Measurements from ENCODE around the gene REPIN1. TPM values are rescaled to one million over a fixed set of nuclear protein-coding genes. Genes with fewer than 3 reads are reported as not detected.

REPIN1 gene
- 87.5 and 91.6 TPM in 2 replicates for polyA plus RNA-seq (2012; rRNA removed)
- 49.6 and 70.3 TPM in 2 replicates for polyA plus RNA-seq (2012; cell fraction: cytosol; rRNA removed)
- polyA plus RNA-seq (2012; cell fraction: nucleus; rRNA removed) = 254 and 314 TPM in 2 replicates

- Histone ChIP-seq H4K20me1 (ENCODE audit: insufficient read depth) (no peaks in the 10 kb centered on the region), H3K79me2 (ENCODE audit: insufficient read depth) (peaks cover 42% of the 10 kb centered on the region), H3F3A (replicated peaks; ENCODE audit: insufficient read depth) (peaks cover 10% of the 10 kb centered on the region), H3K4me3 (ENCODE audit: low read depth in 2 of 2, low read length in 1 of 2) (peak within 1 kb of the TSS; percentile 70 to 77), H2AFZ (ENCODE audit: low read depth) (peak within 1 kb of the TSS; percentile 100), H3K4me2 (peak within 1 kb of the TSS; percentile 96), H3K9me3 (no peaks in the 10 kb centered on the region), H3K9ac (peak within 1 kb of the TSS; percentile 93), H3K36me3 (replicated peaks in 1 of 2; ENCODE audit: control insufficient read depth in 1 of 2, insufficient read depth in 2 of 2, low read length in 1 of 2) (peaks cover 1 to 31% of the 10 kb centered on the region in 2 experiments), H3K4me1 (ENCODE audit: control insufficient read depth in 1 of 2, insufficient read depth in 2 of 2, low read depth in 1 of 2, low read length in 1 of 2) (peaks cover 19 to 32% of the 10 kb centered on the region in 2 experiments), H3K27me3 (ENCODE audit: insufficient read depth) (no peaks in the 10 kb centered on the region), H3K27ac (ENCODE audit: low read depth in 2 of 2, low read length in 1 of 2) (peak within 1 kb of the TSS; percentile 72 to 96), H3K9me2 (no peaks in the 10 kb centered on the region)
- WGBS (ENCODE audit: low lambda C conversion rate) = 14% methylated on average over 36 of the region's 85 CpGs
- ChIA-PET POLR2A (interaction anchor here (0.8 to 3.1 kb wide), 15 partner anchors 10 to 859 kb away, joined by 3 to 43 read pairs (median 4); partner anchors contain the start of genes ABCF2, ACTR3C, LRRC61 and ZNF775), CTCF (interaction anchor here (0.7 to 7.4 kb wide), 8 partner anchors 11 to 643 kb away, joined by 3 to 57 read pairs (median 4); partner anchors contain the start of genes ACTR3C, LRRC61 and ZNF775)
- DNase-seq = peak; percentile 99
- TF ChIP-seq FOXM1 (IDR thresholded peaks at IDR 0.05; ENCODE audit: low read depth) = no peak
- TF ChIP-seq, protein P1, sequence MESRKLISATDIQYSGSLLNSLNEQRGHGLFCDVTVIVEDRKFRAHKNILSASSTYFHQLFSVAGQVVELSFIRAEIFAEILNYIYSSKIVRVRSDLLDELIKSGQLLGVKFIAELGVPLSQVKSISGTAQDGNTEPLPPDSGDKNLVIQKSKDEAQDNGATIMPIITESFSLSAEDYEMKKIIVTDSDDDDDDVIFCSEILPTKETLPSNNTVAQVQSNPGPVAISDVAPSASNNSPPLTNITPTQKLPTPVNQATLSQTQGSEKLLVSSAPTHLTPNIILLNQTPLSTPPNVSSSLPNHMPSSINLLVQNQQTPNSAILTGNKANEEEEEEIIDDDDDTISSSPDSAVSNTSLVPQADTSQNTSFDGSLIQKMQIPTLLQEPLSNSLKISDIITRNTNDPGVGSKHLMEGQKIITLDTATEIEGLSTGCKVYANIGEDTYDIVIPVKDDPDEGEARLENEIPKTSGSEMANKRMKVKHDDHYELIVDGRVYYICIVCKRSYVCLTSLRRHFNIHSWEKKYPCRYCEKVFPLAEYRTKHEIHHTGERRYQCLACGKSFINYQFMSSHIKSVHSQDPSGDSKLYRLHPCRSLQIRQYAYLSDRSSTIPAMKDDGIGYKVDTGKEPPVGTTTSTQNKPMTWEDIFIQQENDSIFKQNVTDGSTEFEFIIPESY (IDR thresholded peaks at IDR 0.05; ENCODE audit: borderline replicate concordance, low read depth) = no peak; the same call in 1 of the 2 replicates
- TF ChIP-seq, protein P2, sequence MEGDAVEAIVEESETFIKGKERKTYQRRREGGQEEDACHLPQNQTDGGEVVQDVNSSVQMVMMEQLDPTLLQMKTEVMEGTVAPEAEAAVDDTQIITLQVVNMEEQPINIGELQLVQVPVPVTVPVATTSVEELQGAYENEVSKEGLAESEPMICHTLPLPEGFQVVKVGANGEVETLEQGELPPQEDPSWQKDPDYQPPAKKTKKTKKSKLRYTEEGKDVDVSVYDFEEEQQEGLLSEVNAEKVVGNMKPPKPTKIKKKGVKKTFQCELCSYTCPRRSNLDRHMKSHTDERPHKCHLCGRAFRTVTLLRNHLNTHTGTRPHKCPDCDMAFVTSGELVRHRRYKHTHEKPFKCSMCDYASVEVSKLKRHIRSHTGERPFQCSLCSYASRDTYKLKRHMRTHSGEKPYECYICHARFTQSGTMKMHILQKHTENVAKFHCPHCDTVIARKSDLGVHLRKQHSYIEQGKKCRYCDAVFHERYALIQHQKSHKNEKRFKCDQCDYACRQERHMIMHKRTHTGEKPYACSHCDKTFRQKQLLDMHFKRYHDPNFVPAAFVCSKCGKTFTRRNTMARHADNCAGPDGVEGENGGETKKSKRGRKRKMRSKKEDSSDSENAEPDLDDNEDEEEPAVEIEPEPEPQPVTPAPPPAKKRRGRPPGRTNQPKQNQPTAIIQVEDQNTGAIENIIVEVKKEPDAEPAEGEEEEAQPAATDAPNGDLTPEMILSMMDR (IDR thresholded peaks at IDR 0.05) = no peak
- TF ChIP-seq MXI1 (IDR thresholded peaks at IDR 0.05; ENCODE audit: low read depth, low read length) = no peak; the same call in none of the 2 replicates
- TF ChIP-seq, protein P3, sequence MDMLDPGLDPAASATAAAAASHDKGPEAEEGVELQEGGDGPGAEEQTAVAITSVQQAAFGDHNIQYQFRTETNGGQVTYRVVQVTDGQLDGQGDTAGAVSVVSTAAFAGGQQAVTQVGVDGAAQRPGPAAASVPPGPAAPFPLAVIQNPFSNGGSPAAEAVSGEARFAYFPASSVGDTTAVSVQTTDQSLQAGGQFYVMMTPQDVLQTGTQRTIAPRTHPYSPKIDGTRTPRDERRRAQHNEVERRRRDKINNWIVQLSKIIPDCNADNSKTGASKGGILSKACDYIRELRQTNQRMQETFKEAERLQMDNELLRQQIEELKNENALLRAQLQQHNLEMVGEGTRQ (IDR thresholded peaks at IDR 0.05; ENCODE audit: borderline replicate concordance, low read depth, low read length) = peak; percentile 87
- peak; percentile 42; the same call in 1 of the 2 replicates for TF ChIP-seq YY1 (IDR thresholded peaks at IDR 0.05; ENCODE audit: low read depth)
- peak; percentile 34; the same call in 1 of the 2 replicates for TF ChIP-seq NRF1 (IDR thresholded peaks at IDR 0.05; ENCODE audit: low read depth, low read length)
- peak in 1 of 2 experiments; percentile 57; a peak in 3 of 4 replicates for TF ChIP-seq EP300 (IDR thresholded peaks at IDR 0.05; ENCODE audit: borderline replicate concordance in 1 of 2, low read depth in 1 of 2, low read length in 1 of 2)
- no peak for TF ChIP-seq TEAD4 (IDR thresholded peaks at IDR 0.05; ENCODE audit: borderline replicate concordance, insufficient read depth)
- TF ChIP-seq GABPA (IDR thresholded peaks at IDR 0.05; ENCODE audit: low read depth) = no peak; the same call in 1 of the 2 replicates
- no peak for TF ChIP-seq FOXJ3 (CRISPR knock-in tag; IDR thresholded peaks at IDR 0.05)
- peak; percentile 47; the same call in 1 of the 2 replicates for TF ChIP-seq RCOR1 (IDR thresholded peaks at IDR 0.05; ENCODE audit: low read length)
- TF ChIP-seq, protein P4, sequence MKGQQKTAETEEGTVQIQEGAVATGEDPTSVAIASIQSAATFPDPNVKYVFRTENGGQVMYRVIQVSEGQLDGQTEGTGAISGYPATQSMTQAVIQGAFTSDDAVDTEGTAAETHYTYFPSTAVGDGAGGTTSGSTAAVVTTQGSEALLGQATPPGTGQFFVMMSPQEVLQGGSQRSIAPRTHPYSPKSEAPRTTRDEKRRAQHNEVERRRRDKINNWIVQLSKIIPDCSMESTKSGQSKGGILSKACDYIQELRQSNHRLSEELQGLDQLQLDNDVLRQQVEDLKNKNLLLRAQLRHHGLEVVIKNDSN (IDR thresholded peaks at IDR 0.05; ENCODE audit: borderline replicate concordance, low read depth) = peak; percentile 95
- TF ChIP-seq GATA2 (CRISPR knock-in tag; IDR thresholded peaks at IDR 0.05) = no peak
- peak; percentile 53; the same call in 1 of the 2 replicates for TF ChIP-seq ELF1 (IDR thresholded peaks at IDR 0.05)
- no peak for TF ChIP-seq JUND (IDR thresholded peaks at IDR 0.05)
- peak; percentile 84; the same call in 1 of the 2 replicates for TF ChIP-seq TAF1 (IDR thresholded peaks at IDR 0.05; ENCODE audit: borderline replicate concordance, low read depth, low read length)
- peak; percentile 64 for TF ChIP-seq POLR2AphosphoS5 (IDR thresholded peaks at IDR 0.05; ENCODE audit: low read depth, low read length)
- TF ChIP-seq SIN3A (IDR thresholded peaks at IDR 0.05; ENCODE audit: borderline replicate concordance, low read depth, low read length) = peak; percentile 89
- TF ChIP-seq REST (IDR thresholded peaks at IDR 0.05; ENCODE audit: low read depth, low read length) = peak; percentile 67
- TF ChIP-seq MEF2A (IDR thresholded peaks at IDR 0.05; ENCODE audit: borderline replicate concordance, low read depth) = no peak
- no peak for TF ChIP-seq FOSL2 (IDR thresholded peaks at IDR 0.05; ENCODE audit: borderline replicate concordance, low read depth)
Measured at GRCh38 chr7:150368096-150368883, at the start of gene REPIN1. Gene REPIN1, plus strand, starts transcription at chr7:150368822. Its CDS starts 890 bp downstream, at chr7:150369712.
